MM.1S (cell line): Measurements from ENCODE around the gene MIPEP.

Experiments
- DNase-seq: peaks from one replicate; pipeline ENCODE4 v3.0.0-alpha.2; 2015
- H2AFZ ChIP-seq: fragments of 300-600 bp; sonication (generic); 2 replicates; pipeline ENCODE4 v1.6.0; 2016; ENCODE audit warnings: antibody characterized with exemption, low read length
- H3F3A ChIP-seq: fragments of 300-600 bp; sonication (generic); 2 replicates; pipeline ENCODE4 v1.6.1; 2016; ENCODE audit warnings: mild to moderate bottlenecking, antibody characterized with exemption, low read length, moderate library complexity, mixed read lengths; ENCODE audit not compliant: insufficient read depth
- H3K27ac ChIP-seq: fragments of 300-600 bp; sonication (generic); 2 replicates; pipeline ENCODE4 v1.5.1; 2016; ENCODE audit warnings: mild to moderate bottlenecking, low read length
- H3K27me3 ChIP-seq: fragments of 300-600 bp; sonication (generic); replicated peaks from 2 replicates; pipeline ENCODE4 v1.6.0; 2016; ENCODE audit warnings: low read length; ENCODE audit not compliant: insufficient read depth
- H3K36me3 ChIP-seq: fragments of 300-600 bp; sonication (generic); replicated peaks from 2 replicates; pipeline ENCODE4 v1.6.1; 2016; ENCODE audit warnings: mild to moderate bottlenecking, low read length, mixed read lengths; ENCODE audit not compliant: insufficient read depth
- H3K4me1 ChIP-seq: fragments of 300-600 bp; sonication (generic); 2 replicates; pipeline ENCODE4 v1.6.1; 2016; ENCODE audit warnings: low read length, mixed read lengths
- H3K4me2 ChIP-seq: fragments of 300-600 bp; sonication (generic); 2 replicates; pipeline ENCODE4 v1.6.0; 2016; ENCODE audit warnings: low read depth, low read length
- H3K4me3 ChIP-seq: fragments of 300-600 bp; sonication (generic); 2 replicates; pipeline ENCODE4 v1.5.1; 2016; ENCODE audit warnings: low read length, mixed read lengths
- H3K79me2 ChIP-seq: fragments of 300-600 bp; sonication (generic); 2 replicates; pipeline ENCODE4 v1.6.1; 2016; ENCODE audit warnings: mixed run types, low read length, mixed read lengths
- H3K9ac ChIP-seq: fragments of 300-600 bp; sonication (generic); 2 replicates; pipeline ENCODE4 v1.6.1; 2016; ENCODE audit warnings: low read length, mixed read lengths
- H3K9me2 ChIP-seq: fragments of 300-600 bp; sonication (generic); replicated peaks from 2 replicates; pipeline ENCODE4 v1.6.1; 2016; ENCODE audit warnings: mild to moderate bottlenecking, low read length, mixed read lengths; ENCODE audit not compliant: insufficient read depth
- H3K9me3 ChIP-seq: fragments of 300-600 bp; sonication (generic); replicated peaks from 2 replicates; pipeline ENCODE4 v1.6.1; 2016; ENCODE audit warnings: mild to moderate bottlenecking, low read length, mixed read lengths; ENCODE audit not compliant: insufficient read depth
- H4K20me1 ChIP-seq: fragments of 300-600 bp; sonication (generic); 2 replicates; pipeline ENCODE4 v1.6.1; 2016; ENCODE audit warnings: mild to moderate bottlenecking, low read length, moderate library complexity, mixed read lengths; ENCODE audit not compliant: insufficient read depth
- EZH2 ChIP-seq: fragments of 300-600 bp; sonication (generic); optimal IDR thresholded peaks from 2 replicates; pipeline ENCODE3; 2017; ENCODE audit warnings: low read depth, mild to moderate bottlenecking, antibody characterized with exemption, low read length, mixed read lengths
- EZH2phosphoT487 ChIP-seq: fragments of 300-600 bp; sonication (generic); IDR thresholded peaks from 2 replicates; pipeline ENCODE4 v1.6.1; 2018; ENCODE audit warnings: antibody characterized with exemption, low read length
- TF ChIP-seq, protein P1 (sequence below): fragments of 300-600 bp; sonication (generic); IDR thresholded peaks from 2 replicates; pipeline ENCODE4 v1.5.1; 2016; ENCODE audit warnings: antibody characterized with exemption, low read length, mixed read lengths

Gene MIPEP

GRCh38 chr13:23903906-23904280 is 14.7 kb upstream of the MIPEP start:
- Histone ChIP-seq H3F3A (no peaks in the 10 kb centered on the region), H3K36me3 (no peaks in the 10 kb centered on the region), H3K27me3 (no peaks in the 10 kb centered on the region), H3K4me2 (no peak overlapping the region), H3K9me2 (no peaks in the 10 kb centered on the region), H2AFZ (no peak overlapping the region), H3K27ac (no peak overlapping the region), H3K79me2 (no peaks in the 10 kb centered on the region), H3K9me3 (no peaks in the 10 kb centered on the region), H3K4me1 (no peaks in the 10 kb centered on the region), H3K4me3 (no peak overlapping the region), H4K20me1 (no peaks in the 10 kb centered on the region), H3K9ac (no peak overlapping the region)
- DNase-seq: no peak
- TF ChIP-seq EZH2: no peak
- TF ChIP-seq, protein P1, sequence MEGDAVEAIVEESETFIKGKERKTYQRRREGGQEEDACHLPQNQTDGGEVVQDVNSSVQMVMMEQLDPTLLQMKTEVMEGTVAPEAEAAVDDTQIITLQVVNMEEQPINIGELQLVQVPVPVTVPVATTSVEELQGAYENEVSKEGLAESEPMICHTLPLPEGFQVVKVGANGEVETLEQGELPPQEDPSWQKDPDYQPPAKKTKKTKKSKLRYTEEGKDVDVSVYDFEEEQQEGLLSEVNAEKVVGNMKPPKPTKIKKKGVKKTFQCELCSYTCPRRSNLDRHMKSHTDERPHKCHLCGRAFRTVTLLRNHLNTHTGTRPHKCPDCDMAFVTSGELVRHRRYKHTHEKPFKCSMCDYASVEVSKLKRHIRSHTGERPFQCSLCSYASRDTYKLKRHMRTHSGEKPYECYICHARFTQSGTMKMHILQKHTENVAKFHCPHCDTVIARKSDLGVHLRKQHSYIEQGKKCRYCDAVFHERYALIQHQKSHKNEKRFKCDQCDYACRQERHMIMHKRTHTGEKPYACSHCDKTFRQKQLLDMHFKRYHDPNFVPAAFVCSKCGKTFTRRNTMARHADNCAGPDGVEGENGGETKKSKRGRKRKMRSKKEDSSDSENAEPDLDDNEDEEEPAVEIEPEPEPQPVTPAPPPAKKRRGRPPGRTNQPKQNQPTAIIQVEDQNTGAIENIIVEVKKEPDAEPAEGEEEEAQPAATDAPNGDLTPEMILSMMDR: no peak
- no peak for TF ChIP-seq EZH2phosphoT487

DNA sequence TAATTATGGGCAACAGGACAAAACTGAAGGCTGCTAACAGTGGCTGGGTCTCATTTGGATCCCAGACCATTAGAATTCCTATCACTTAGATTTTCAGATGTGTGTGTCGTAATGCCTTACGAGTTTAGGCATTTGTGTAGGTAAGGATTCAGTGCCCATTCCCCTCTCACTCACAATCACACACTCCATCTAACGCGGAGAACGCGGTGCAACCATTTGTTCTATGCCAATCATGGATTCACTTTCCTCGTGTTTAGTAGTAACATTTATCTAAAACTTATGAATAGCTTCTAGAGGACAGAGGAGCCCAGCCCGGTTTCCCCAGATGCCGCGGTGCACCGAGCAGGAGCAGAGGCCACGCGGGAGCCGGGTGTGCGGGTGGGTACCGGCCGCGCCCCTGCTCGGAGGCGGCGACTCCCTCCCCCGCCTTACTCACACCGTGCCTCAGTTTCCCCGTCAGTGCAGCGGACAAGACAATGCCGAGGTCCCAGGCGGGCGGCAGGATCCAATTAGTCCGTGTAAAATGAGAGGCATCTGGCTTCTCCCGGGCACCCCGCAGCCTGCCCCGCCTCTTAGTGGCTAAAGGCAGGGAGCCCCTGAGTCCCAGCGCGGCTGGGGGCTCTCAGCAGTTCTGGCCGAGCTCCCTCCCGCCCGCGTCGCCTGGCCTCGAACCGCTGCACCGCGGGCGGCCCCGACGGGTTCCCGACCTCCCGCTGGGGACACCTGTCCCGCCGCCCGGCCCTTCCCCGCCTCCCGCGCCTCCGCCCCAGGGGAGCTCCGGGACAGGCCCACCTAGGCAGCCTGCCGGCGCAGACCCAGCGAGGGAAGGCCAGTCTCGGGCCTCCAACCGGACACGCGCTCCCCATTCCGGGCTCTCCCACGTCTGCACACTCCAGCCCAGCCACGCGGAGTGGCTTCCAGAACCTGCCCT is 14.0 kb upstream of the MIPEP start:
- Histone ChIP-seq H4K20me1 (no peaks in the 10 kb centered on the region), H3K4me2 (no peak overlapping the region), H3K36me3 (no peaks in the 10 kb centered on the region), H3K4me3 (no peak overlapping the region), H3F3A (no peaks in the 10 kb centered on the region), H3K79me2 (no peaks in the 10 kb centered on the region), H3K9me3 (no peaks in the 10 kb centered on the region), H3K27ac (no peak overlapping the region), H3K27me3 (no peaks in the 10 kb centered on the region), H3K4me1 (no peaks in the 10 kb centered on the region), H3K9ac (no peak overlapping the region), H3K9me2 (no peaks in the 10 kb centered on the region), H2AFZ (no peak overlapping the region)
- no peak for DNase-seq
- no peak for TF ChIP-seq EZH2phosphoT487
- no peak for TF ChIP-seq EZH2
- TF ChIP-seq, protein P1: no peak

- H2AFZ ChIP-seq: no peak overlapping the region
- no peaks in the 10 kb centered on the region for H3K9me3 ChIP-seq
- no peak overlapping the region for H3K9ac ChIP-seq
- H3K9me2 ChIP-seq: no peaks in the 10 kb centered on the region
- DNase-seq: no peak
- no peak overlapping the region for H3K4me2 ChIP-seq
- no peaks in the 10 kb centered on the region for H3K36me3 ChIP-seq
- no peak overlapping the region for H3K4me3 ChIP-seq
- H3K79me2 ChIP-seq: no peaks in the 10 kb centered on the region
- TF ChIP-seq EZH2 (no peak), EZH2phosphoT487 (no peak)
- TF ChIP-seq, protein P1: no peak
- H3K27ac ChIP-seq: no peak overlapping the region
- H3K27me3 ChIP-seq: no peaks in the 10 kb centered on the region
- no peaks in the 10 kb centered on the region for H3K4me1 ChIP-seq
- no peaks in the 10 kb centered on the region for H4K20me1 ChIP-seq
- H3F3A ChIP-seq: no peaks in the 10 kb centered on the region
These were observed 12.2 kb upstream of the MIPEP start for GRCh38 chr13:23901365-23901764.
